ENCODE results near the gene UBA1. TPM values are rescaled to one million over a fixed set of nuclear protein-coding genes. Genes with fewer than 3 reads are reported as not detected.
A peak's percentile ranks its signal among the peaks of the same experiment; 100 is the strongest.

UBA1 gene
- total RNA-seq: 484 and 498 TPM in 2 replicates
- long read RNA-seq, transcript UBA1-201 (26 exons, 3,559 nt): minor isoform, 7 of 64 reads
- long read RNA-seq, transcript UBA1-203 (26 exons, 3,466 nt): major isoform, 8 of 64 reads
- long read RNA-seq, partial matches to known transcripts: 42 of 64 reads
- long read RNA-seq, other reads (novel, unspliced or antisense): 5 of 64 reads

DNA sequence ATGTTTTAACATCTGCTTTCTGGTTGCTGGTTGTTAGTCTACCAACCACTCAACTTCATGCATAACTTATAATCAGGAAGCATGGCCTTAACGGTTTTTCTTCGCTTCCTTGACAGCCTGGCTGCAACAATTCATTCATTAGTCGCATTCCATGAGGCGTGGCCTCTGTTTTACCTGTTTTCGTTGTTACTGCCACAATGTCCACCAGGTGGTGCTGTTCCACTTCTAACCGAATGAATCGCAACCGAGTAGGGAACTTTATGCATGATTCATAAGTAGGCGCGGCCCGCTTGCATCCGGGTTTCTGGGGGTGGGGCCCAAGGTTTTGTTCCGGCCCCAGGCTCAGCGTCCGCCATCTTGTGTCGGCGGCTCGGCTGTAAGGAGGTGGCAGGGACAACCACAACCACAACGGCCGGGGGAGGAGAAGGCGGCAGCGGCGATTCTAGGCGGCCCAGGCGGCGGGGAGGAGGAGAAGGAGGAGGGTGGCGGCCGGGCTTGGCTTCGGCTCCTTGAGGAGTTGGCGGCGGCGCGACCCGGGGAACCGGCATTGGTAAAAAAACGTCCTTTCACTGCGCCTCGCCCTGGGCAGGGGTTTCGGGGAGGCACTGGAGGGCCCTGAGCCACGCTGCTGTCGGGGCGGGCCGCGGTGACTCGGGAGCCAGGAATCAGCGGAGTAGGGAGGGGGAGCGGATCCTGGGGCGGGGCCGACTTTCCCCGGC, at the start of gene UBA1:
UBA1 (plus strand) TSS at position 355 of the 719 bp plus-strand sequence. CDS start 4,974 bp downstream, outside the sequence.
- H3K27me3 Mint-ChIP-seq (ENCODE audit: low read depth): peaks cover 9% of the 10 kb centered on the region
- DNase-seq (ENCODE audit: low read depth, low spot score): peak; percentile 99
- peaks cover 26% of the 10 kb centered on the region for H3K36me3 Mint-ChIP-seq (ENCODE audit: low read depth)
- H3K27ac Mint-ChIP-seq (ENCODE audit: unreplicated experiment): peak within 1 kb of the TSS; percentile 95
- H3K4me3 Mint-ChIP-seq: peak within 1 kb of the TSS; percentile 96
- TF ChIP-seq, protein P1, sequence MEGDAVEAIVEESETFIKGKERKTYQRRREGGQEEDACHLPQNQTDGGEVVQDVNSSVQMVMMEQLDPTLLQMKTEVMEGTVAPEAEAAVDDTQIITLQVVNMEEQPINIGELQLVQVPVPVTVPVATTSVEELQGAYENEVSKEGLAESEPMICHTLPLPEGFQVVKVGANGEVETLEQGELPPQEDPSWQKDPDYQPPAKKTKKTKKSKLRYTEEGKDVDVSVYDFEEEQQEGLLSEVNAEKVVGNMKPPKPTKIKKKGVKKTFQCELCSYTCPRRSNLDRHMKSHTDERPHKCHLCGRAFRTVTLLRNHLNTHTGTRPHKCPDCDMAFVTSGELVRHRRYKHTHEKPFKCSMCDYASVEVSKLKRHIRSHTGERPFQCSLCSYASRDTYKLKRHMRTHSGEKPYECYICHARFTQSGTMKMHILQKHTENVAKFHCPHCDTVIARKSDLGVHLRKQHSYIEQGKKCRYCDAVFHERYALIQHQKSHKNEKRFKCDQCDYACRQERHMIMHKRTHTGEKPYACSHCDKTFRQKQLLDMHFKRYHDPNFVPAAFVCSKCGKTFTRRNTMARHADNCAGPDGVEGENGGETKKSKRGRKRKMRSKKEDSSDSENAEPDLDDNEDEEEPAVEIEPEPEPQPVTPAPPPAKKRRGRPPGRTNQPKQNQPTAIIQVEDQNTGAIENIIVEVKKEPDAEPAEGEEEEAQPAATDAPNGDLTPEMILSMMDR (conservative IDR thresholded peaks at IDR 0.05): peak; percentile 95
- peaks cover 3% of the 10 kb centered on the region for H3K9me3 Mint-ChIP-seq
- peaks cover 77% of the 10 kb centered on the region for H3K4me1 Mint-ChIP-seq

DNA sequence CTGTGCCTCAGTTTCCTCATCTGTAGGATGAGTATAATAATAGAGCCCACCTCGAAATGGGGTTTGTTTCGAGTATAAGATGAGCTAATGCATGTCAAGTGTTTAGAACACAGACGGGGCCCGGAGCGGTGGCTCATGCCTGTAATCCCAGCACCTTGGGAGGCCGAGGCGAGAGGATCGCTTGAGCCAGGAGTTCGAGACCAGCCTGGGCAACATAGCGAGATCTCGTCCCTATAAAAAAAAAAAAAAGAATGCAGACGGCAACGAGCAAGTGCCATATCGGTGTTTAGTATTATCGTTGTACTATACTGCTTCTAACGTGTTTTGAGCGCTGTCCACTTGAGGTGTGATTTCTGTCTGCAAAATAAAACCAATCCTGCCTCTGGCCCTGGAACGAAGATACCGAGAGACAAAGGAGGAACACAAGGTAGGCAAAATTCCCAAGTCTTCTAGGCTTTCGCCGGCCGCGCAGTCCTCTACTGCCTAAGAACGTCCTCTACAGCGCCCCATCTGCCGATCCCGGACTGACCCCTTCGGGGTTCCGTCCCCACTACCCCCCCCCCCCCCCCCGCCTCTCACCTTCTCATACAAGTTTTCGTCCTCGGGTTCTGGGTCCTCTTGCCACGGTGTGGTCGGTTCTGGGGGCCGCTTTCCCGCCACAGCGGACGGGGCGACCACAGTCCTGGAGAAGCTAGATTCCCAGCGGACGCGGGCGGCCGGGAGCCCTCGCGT, 49.6 kb upstream of the UBA1 start:
- Mint-ChIP-seq H3K9me3 (no peaks in the 10 kb centered on the region), H3K36me3 (ENCODE audit: low read depth) (peaks cover 19% of the 10 kb centered on the region), H3K4me3 (peak overlapping the region; percentile 100), H3K27ac (ENCODE audit: unreplicated experiment) (peak overlapping the region; percentile 98), H3K27me3 (ENCODE audit: low read depth) (peaks cover 2% of the 10 kb centered on the region), H3K4me1 (peaks cover 14% of the 10 kb centered on the region)
- no peak for DNase-seq (ENCODE audit: low read depth, low spot score)
- TF ChIP-seq, protein P1 (conservative IDR thresholded peaks at IDR 0.05): no peak

DNA sequence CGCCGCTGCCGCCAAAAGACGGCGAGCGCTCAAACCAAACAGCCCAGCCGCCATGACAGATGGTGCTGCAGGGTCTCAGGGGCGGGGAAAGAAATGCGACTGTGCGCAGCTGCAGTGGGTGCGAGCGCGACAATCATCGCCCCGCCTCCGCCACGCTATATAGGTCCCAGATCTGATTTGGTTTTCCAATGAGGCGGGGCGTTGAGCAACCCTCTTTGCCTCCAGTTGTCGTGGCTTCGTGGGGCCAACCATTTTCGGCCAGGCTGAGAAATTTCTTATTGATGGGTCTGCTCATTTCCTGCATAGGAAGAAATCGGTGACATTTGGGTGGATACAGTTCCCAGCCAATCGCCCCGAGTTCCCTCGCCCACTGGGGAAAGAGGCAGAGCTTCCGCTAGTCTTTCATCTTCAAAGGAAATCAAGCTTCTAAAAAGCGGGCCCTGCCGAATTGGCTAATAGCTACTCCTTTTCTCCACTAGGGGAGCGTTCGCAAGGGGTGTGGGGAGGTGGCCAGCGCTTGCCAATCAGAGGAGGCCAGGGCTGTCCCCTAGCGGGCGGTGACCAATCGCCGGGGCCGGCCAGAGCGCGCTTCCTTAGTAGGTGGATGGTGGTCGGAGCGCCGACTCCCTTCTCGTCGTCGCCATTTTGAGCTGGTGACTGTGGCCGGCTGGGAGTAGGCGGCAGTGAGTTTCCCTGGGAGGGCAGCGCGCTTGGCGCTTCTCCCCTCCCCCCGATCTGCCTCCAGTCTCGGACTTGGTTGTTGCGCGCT, 48.8 kb upstream of the UBA1 start, which contains the start of the genes NDUFB11 and RBM10:
NDUFB11 (minus strand) TSS at position 77 of the 769 bp plus-strand sequence; CDS start at position 54, 23 bp downstream.
RBM10 (plus strand) TSS at position 596 of the 769 bp plus-strand sequence. CDS start 2,261 bp downstream, outside the sequence.
- H3K4me1 Mint-ChIP-seq: peaks cover 14% of the 10 kb centered on the region
- no peaks in the 10 kb centered on the region for H3K9me3 Mint-ChIP-seq
- H3K4me3 Mint-ChIP-seq: peak within 1 kb of the TSS; percentile 100

DNA sequence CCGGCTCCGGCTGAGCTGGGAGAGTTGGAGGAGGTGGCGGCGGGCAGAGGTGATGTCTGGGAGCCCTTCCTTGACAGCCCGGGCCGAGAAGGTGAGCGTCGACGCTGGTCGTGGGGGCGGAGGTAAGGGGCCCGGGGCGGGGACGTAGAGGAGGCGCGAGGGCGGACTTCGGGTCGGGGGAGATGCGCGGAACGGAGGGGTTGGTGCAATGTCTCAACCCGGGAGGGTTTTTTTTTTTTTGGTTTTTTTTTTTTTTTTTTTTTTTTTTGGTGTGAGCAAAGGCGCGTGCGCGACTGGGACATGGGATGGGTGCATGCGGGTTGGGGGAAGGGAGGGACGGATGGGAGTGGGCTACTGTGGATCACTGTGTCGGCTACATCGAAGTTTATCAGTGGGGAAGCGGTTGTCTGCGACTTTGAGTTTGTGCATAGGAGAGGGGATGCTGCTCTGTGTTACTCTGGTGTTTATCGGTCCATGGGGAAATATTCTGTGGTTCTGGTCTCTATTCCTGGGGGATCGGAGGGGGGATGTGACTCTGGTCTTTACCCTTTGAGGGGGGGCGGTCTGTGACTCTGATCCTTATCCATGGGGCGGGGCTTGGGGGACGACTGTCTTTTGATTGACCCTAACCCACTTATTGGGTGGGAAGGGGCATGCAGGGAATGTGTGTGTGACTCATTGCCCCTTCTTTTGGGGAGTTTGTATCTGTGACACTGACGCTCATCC, 48.1 kb upstream of the UBA1 start:
- peak overlapping the region; percentile 99 for H3K27ac Mint-ChIP-seq (ENCODE audit: unreplicated experiment)
- no peaks in the 10 kb centered on the region for H3K9me3 Mint-ChIP-seq
- peak overlapping the region; percentile 100 for H3K4me3 Mint-ChIP-seq
- H3K36me3 Mint-ChIP-seq (ENCODE audit: low read depth): peaks cover 15% of the 10 kb centered on the region
- H3K27me3 Mint-ChIP-seq (ENCODE audit: low read depth): peaks cover 2% of the 10 kb centered on the region
- DNase-seq (ENCODE audit: low read depth, low spot score): no peak
- peaks cover 14% of the 10 kb centered on the region for H3K4me1 Mint-ChIP-seq
- TF ChIP-seq, protein P1 (conservative IDR thresholded peaks at IDR 0.05): no peak

More for the DNA sequence above, 48.8 kb upstream of the UBA1 start, which contains the start of the genes NDUFB11 and RBM10:
- peaks cover 2% of the 10 kb centered on the region for H3K27me3 Mint-ChIP-seq (ENCODE audit: low read depth)
- DNase-seq (ENCODE audit: low read depth, low spot score): peak; percentile 77
- peak within 1 kb of the TSS; percentile 99 for H3K27ac Mint-ChIP-seq (ENCODE audit: unreplicated experiment)
- TF ChIP-seq, protein P1 (conservative IDR thresholded peaks at IDR 0.05): peak; percentile 71
- peaks cover 14% of the 10 kb centered on the region for H3K36me3 Mint-ChIP-seq (ENCODE audit: low read depth)

Data from neural crest cell (in vitro differentiated cells).